IMR-90 (cell line): ENCODE data around the gene FRY. TPM values are rescaled to one million over a fixed set of nuclear protein-coding genes. Genes with fewer than 3 reads are reported as not detected.

Experiments used
- ATAC-seq: fragments of 200-7000 bp; cut with Tn5 transposase; 2 replicates; pipeline ENCODE4 v1.9.1; 2020; ENCODE audit warnings: low read depth, mild to moderate bottlenecking, moderate library complexity
- BruUV-seq: library from RNA; stranded (reverse); fragments of 400-500 nt; replicated peaks from 2 replicates; lab custom pipeline; 2021; lab: Mats Ljungman, UMichigan
- CTCF ChIA-PET: fragments of 300-600 bp; formaldehyde crosslinking; extraction: SDS; loops from one replicate; lab custom pipeline; 2021; ENCODE audit warnings: antibody characterized with exemption; lab: Yijun Ruan, JAX
- POLR2A ChIA-PET: fragments of 300-600 bp; sonication (Branson Sonifier 250); formaldehyde crosslinking; loops from one replicate; lab custom pipeline; 2022; ENCODE audit warnings: antibody characterized with exemption; ENCODE audit not compliant: unreplicated experiment; lab: Charles Lee
- DNase-seq: peaks from one replicate; pipeline ENCODE4 v3.0.0; 2013
- H2AFZ ChIP-seq: replicated peaks from 2 replicates; pipeline ENCODE3; 2013; ENCODE audit warnings: low read length, mild to moderate bottlenecking; ENCODE audit not compliant: poor library complexity
- H2AK5ac ChIP-seq: 2 replicates; pipeline ENCODE4 v1.6.1; 2013; ENCODE audit warnings: low read depth, low read length, inconsistent platforms
- H2AK9ac ChIP-seq: replicated peaks from 2 replicates; pipeline ENCODE3; 2013; ENCODE audit warnings: mild to moderate bottlenecking, low read depth, low read length, moderate library complexity; ENCODE audit not compliant: poor library complexity
- H2BK120ac ChIP-seq: 2 replicates; pipeline ENCODE4 v1.6.1; 2013; ENCODE audit warnings: low read depth, low read length, inconsistent platforms
- H2BK15ac ChIP-seq: 3 replicates; pipeline ENCODE4 v1.6.1; 2013; ENCODE audit warnings: low read depth, low read length, inconsistent platforms
- H2BK20ac ChIP-seq: 2 replicates; pipeline ENCODE4 v1.6.1; 2013; ENCODE audit warnings: low read depth, mild to moderate bottlenecking, inconsistent platforms, low read length, moderate library complexity
- H2BK5ac ChIP-seq: 2 replicates; pipeline ENCODE4 v1.6.1; 2013; ENCODE audit warnings: mild to moderate bottlenecking, low read depth, low read length, inconsistent platforms; ENCODE audit not compliant: poor library complexity, severe bottlenecking
- H3K14ac ChIP-seq: replicated peaks from 2 replicates; pipeline ENCODE4 v1.6.1; 2013; ENCODE audit warnings: low read depth, low read length, inconsistent platforms
- H3K18ac ChIP-seq: 2 replicates; pipeline ENCODE4 v1.6.1; 2013; ENCODE audit warnings: low read depth, low read length, control low read depth
- H3K23ac ChIP-seq: 2 replicates; pipeline ENCODE4 v1.6.1; 2013; ENCODE audit warnings: low read depth, low read length, inconsistent platforms
- H3K27ac ChIP-seq: 2 replicates; pipeline ENCODE4 v1.5.1; 2013; ENCODE audit warnings: mild to moderate bottlenecking, control low read depth, low read length; ENCODE audit not compliant: insufficient read depth
- H3K27me3 ChIP-seq: 2 replicates; pipeline ENCODE4 v1.6.1; 2013; ENCODE audit warnings: low read length; ENCODE audit not compliant: control insufficient read depth, insufficient read depth
- H3K36me3 ChIP-seq: 2 replicates; pipeline ENCODE4 v1.6.1; 2013; ENCODE audit warnings: low read length, mixed read lengths; ENCODE audit not compliant: control insufficient read depth, insufficient read depth
- H3K4ac ChIP-seq: 2 replicates; pipeline ENCODE4 v1.6.1; 2013; ENCODE audit warnings: low read depth, low read length, inconsistent platforms
- H3K4me1 ChIP-seq: 2 replicates; pipeline ENCODE4 v1.6.1; 2013; ENCODE audit warnings: low read length, mixed read lengths; ENCODE audit not compliant: control insufficient read depth, insufficient read depth
- H3K4me2 ChIP-seq: 2 replicates; pipeline ENCODE4 v1.6.1; 2013; ENCODE audit warnings: low read depth, mild to moderate bottlenecking, control low read depth, low read length, moderate library complexity
- H3K4me3 ChIP-seq: 2 replicates; pipeline ENCODE4 v1.5.1; 2013; ENCODE audit warnings: low read depth, mild to moderate bottlenecking, control low read depth, low read length, moderate library complexity; ENCODE audit not compliant: insufficient read depth
- H3K56ac ChIP-seq: 2 replicates; pipeline ENCODE4 v1.6.1; 2013; ENCODE audit warnings: low read length, inconsistent platforms; ENCODE audit not compliant: insufficient read depth; ENCODE audit errors: extremely low read depth
- H3K79me1 ChIP-seq, 2 experiments: 2 replicates each; pipeline ENCODE4 v1.6.1; 2013; ENCODE audit warnings: low read length in 2 of 2, inconsistent platforms in 1 of 2, low read depth in 1 of 2
- H3K9ac ChIP-seq: 2 replicates; pipeline ENCODE4 v1.6.1; 2013; ENCODE audit warnings: low read depth, low read length, control low read depth
- H3K9me1 ChIP-seq: 2 replicates; pipeline ENCODE4 v1.6.1; 2013; ENCODE audit warnings: low read length, inconsistent platforms; ENCODE audit not compliant: insufficient read depth
- H3K9me3 ChIP-seq: 2 replicates; pipeline ENCODE4 v1.6.1; 2013; ENCODE audit warnings: low read length; ENCODE audit not compliant: control insufficient read depth, insufficient read depth
- H4K20me1 ChIP-seq: 2 replicates; pipeline ENCODE4 v1.6.1; 2013; ENCODE audit warnings: low read length, inconsistent platforms; ENCODE audit not compliant: insufficient read depth
- H4K5ac ChIP-seq: 2 replicates; pipeline ENCODE4 v1.6.1; 2013; ENCODE audit warnings: mild to moderate bottlenecking, low read depth, low read length, control low read depth
- H4K8ac ChIP-seq, 2 experiments: 2 replicates each; pipeline ENCODE4 v1.6.1; 2013; ENCODE audit warnings: low read depth in 2 of 2, low read length in 2 of 2, control low read depth in 1 of 2, inconsistent platforms in 1 of 2
- H4K91ac ChIP-seq: 2 replicates; pipeline ENCODE4 v1.6.1; 2013; ENCODE audit warnings: low read depth, low read length, inconsistent platforms; ENCODE audit not compliant: insufficient read depth
- BHLHE40 ChIP-seq: fragments of 150-350 bp; IDR thresholded peaks from 2 replicates; pipeline ENCODE4 v1.6.1; 2016; ENCODE audit warnings: mild to moderate bottlenecking, low read depth, low read length
- CEBPB ChIP-seq: IDR thresholded peaks from 2 replicates; pipeline ENCODE4 v1.6.1; 2012; ENCODE audit warnings: low read depth, low read length, improper control_type of control experiment
- CHD1 ChIP-seq: IDR thresholded peaks from 2 replicates; pipeline ENCODE4 v1.6.1; 2012; ENCODE audit warnings: low read depth, low read length, improper control_type of control experiment
- FOS ChIP-seq: fragments of 150-350 bp; IDR thresholded peaks from 2 replicates; pipeline ENCODE4 v1.6.1; 2016; ENCODE audit warnings: low read depth, low read length
- MAFK ChIP-seq: IDR thresholded peaks from 2 replicates; pipeline ENCODE4 v1.6.1; 2012; ENCODE audit warnings: low read depth, low read length, improper control_type of control experiment
- MXI1 ChIP-seq: IDR thresholded peaks from 2 replicates; pipeline ENCODE4 v1.6.1; 2012; ENCODE audit warnings: low read depth, mild to moderate bottlenecking, low read length, moderate library complexity, borderline replicate concordance
- NFE2L2 ChIP-seq: fragments of 150-350 bp; IDR thresholded peaks from 2 replicates; pipeline ENCODE4 v1.6.1; 2016; ENCODE audit warnings: low read depth, mild to moderate bottlenecking, low read length
- POLR2A ChIP-seq: IDR thresholded peaks from 2 replicates; pipeline ENCODE4 v1.6.1; 2012; ENCODE audit warnings: mild to moderate bottlenecking, low read depth, low read length
- RAD21 ChIP-seq: IDR thresholded peaks from 2 replicates; pipeline ENCODE4 v1.6.1; 2012; ENCODE audit warnings: low read length, improper control_type of control experiment
- RCOR1 ChIP-seq: IDR thresholded peaks from 2 replicates; pipeline ENCODE4 v1.6.1; 2012; ENCODE audit warnings: mild to moderate bottlenecking, low read length, improper control_type of control experiment; ENCODE audit not compliant: insufficient replicate concordance
- RFX5 ChIP-seq: IDR thresholded peaks from 2 replicates; pipeline ENCODE4 v1.8.0; 2012; ENCODE audit warnings: low read depth, mild to moderate bottlenecking, low read length, moderate library complexity
- SMC3 ChIP-seq: fragments of 150-350 bp; IDR thresholded peaks from 2 replicates; pipeline ENCODE4 v1.6.1; 2016; ENCODE audit warnings: low read depth, mild to moderate bottlenecking, antibody characterized with exemption, low read length, moderate library complexity
- WGBS, 2 experiments: methylation state at CpG; one replicate each; pipeline versions ENCODE4 v1.1.5 to v1.1.7; 2013; ENCODE audit warnings: missing lambda C conversion rate in 2 of 2; ENCODE audit not compliant: insufficient read length in 1 of 2; ENCODE audit errors: extremely low coverage in 2 of 2; 5-methylcytosine and 5-hydroxymethylcytosine counted together
- dilution Hi-C: fragments of 300-500 bp; cut with HindIII; formaldehyde crosslinking; loops from one replicate; pipeline ENCODE4 v1.14.3; 2018; ENCODE audit warnings: low sequenced_read_pairs; ENCODE audit not compliant: unreplicated experiment
- in situ Hi-C: fragments of 300-500 bp; cut with MboI; formaldehyde crosslinking; loops from 3 replicates; pipeline ENCODE4 v1.14.3; 2019; ENCODE audit warnings: low sequenced_read_pairs, inconsistent platforms, mixed read lengths
- intact Hi-C: fragments of 100-400 bp; cut with micrococcal nuclease; formaldehyde crosslinking; loops from 2 replicates; pipeline ENCODE4 v1.10.0; 2022
- polyA plus RNA-seq, 3 experiments: library from polyadenylated mRNA; depleted of rRNA; stranded (reverse); fragments of >200 nt; gene quantifications; 2 replicates each; pipeline ENCODE4 v1.2.3, GENCODE V29; 2012; ENCODE audit warnings: low replicate concordance in 1 of 3
- total RNA-seq: library from RNA; depleted of rRNA; stranded (reverse); fragments of >200 nt; gene quantifications from 2 replicates; pipeline ENCODE4 v1.2.3, GENCODE V29; 2012
- TF ChIP-seq, protein P1 (sequence below): conservative IDR thresholded peaks from 2 replicates; pipeline ENCODE4 v1.5.1; 2012; ENCODE audit warnings: mild to moderate bottlenecking, low read depth, low read length, improper control_type of control experiment
- TF ChIP-seq, protein P2 (sequence below): fragments of 150-350 bp; IDR thresholded peaks from 2 replicates; pipeline ENCODE4 v1.6.1; 2016; ENCODE audit warnings: low read depth, mild to moderate bottlenecking, low read length, moderate library complexity, borderline replicate concordance
- TF ChIP-seq, protein P3 (sequence below): fragments of 150-350 bp; IDR thresholded peaks from 2 replicates; pipeline ENCODE4 v1.6.1; 2017; ENCODE audit warnings: mild to moderate bottlenecking, antibody characterized with exemption, low read length, low read depth

FRY gene
- total and polyA plus RNA-seq, 2 of the 4 experiments (the other 2 are of a cell fraction): 3.0 to 4.8 TPM

DNA sequence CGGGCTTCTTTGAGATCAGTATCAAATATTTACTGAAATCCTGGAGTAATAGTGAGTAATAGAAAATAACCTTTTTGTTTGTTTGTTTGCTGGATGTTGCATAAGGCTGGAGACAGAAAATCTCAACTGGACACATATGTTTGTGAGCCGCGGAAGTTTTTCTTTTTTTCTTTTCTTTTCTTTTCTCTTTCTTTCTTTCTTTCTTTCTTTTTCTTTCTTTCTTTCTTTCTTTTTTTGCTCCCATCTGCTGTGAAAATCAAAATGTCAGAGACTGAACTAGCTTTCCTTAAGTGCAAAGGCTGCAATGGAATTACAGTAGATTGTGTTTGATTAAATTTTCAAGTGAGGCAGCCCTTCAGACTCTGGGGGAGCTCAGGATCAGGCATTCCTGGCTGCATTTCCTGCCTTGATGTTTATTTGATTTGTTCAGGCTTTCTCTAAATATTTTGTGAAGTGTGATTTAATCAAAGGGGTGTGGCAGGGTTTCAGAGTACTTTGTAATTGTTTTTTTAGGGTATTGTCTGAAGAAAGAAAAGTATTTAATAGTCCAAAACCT, 319 bp downstream of the FRY start:
- Histone ChIP-seq H3K79me1 (peaks cover 6 to 38% of the 10 kb centered on the region in 2 experiments; a peak in 3 of 4 replicates), H2BK5ac (no peak overlapping the region), H3K36me3 (no peaks in the 10 kb centered on the region), H4K91ac (peak overlapping the region; percentile 17; the same call in 1 of the 2 replicates), H3K18ac (no peak overlapping the region), H3K4me1 (peaks cover 8% of the 10 kb centered on the region), H3K9me3 (no peaks in the 10 kb centered on the region), H3K9me1 (peaks cover 15% of the 10 kb centered on the region), H3K23ac (peak overlapping the region; percentile 21; the same call in 1 of the 2 replicates), H2AK9ac (no peak overlapping the region), H3K4me3 (peak overlapping the region; percentile 65), H3K9ac (peak overlapping the region; percentile 41), H4K20me1 (peaks cover 6% of the 10 kb centered on the region; the same call in 1 of the 2 replicates), H3K4ac (peak overlapping the region; percentile 64), H2BK120ac (peak overlapping the region; percentile 21; the same call in 1 of the 2 replicates), H2BK20ac (no peak overlapping the region), H3K4me2 (peak overlapping the region; percentile 40), H3K27me3 (no peaks in the 10 kb centered on the region), H3K27ac (peak overlapping the region; percentile 56), H2BK15ac (no peak overlapping the region), H2AFZ (peak overlapping the region; percentile 96), H3K56ac (peak overlapping the region; percentile 17; the same call in 1 of the 2 replicates), H3K14ac (no peak overlapping the region), H2AK5ac (no peak overlapping the region), H4K8ac (0 out of 4 replicates have a peak overlapping the region, but pooled peaks of 1 of the 2 experiments have one; percentile 1), H4K5ac (no peak overlapping the region)
- intact Hi-C loops (loop anchor here (5.0 to 10.0 kb wide), 6 partner anchors 53 to 280 kb away; no protein-coding TSS in a partner anchor), in situ Hi-C loops (no loop called here), dilution Hi-C loops (no loop called here)
- WGBS, 2 experiments: no CpG with 5 or more reads among the region's 3 CpGs
- no TSS peak for BruUV-seq
- POLR2A ChIA-PET: interaction anchor here (1.3 kb wide), 1 partner anchor 180 kb away, joined by 14 read pairs; no protein-coding TSS in a partner anchor
- CTCF ChIA-PET: interaction anchor here (0.6 to 1.3 kb wide), 4 partner anchors 22 to 277 kb away, joined by 3 to 6 read pairs (median 4); no protein-coding TSS in a partner anchor
- ATAC-seq (peak; percentile 24; the same call in 1 of the 2 replicates), DNase-seq (no peak)
- TF ChIP-seq FOS: no peak
- TF ChIP-seq RFX5: no peak
- TF ChIP-seq, protein P1, sequence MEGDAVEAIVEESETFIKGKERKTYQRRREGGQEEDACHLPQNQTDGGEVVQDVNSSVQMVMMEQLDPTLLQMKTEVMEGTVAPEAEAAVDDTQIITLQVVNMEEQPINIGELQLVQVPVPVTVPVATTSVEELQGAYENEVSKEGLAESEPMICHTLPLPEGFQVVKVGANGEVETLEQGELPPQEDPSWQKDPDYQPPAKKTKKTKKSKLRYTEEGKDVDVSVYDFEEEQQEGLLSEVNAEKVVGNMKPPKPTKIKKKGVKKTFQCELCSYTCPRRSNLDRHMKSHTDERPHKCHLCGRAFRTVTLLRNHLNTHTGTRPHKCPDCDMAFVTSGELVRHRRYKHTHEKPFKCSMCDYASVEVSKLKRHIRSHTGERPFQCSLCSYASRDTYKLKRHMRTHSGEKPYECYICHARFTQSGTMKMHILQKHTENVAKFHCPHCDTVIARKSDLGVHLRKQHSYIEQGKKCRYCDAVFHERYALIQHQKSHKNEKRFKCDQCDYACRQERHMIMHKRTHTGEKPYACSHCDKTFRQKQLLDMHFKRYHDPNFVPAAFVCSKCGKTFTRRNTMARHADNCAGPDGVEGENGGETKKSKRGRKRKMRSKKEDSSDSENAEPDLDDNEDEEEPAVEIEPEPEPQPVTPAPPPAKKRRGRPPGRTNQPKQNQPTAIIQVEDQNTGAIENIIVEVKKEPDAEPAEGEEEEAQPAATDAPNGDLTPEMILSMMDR: no peak
- TF ChIP-seq POLR2A: no peak
- TF ChIP-seq, protein P2, sequence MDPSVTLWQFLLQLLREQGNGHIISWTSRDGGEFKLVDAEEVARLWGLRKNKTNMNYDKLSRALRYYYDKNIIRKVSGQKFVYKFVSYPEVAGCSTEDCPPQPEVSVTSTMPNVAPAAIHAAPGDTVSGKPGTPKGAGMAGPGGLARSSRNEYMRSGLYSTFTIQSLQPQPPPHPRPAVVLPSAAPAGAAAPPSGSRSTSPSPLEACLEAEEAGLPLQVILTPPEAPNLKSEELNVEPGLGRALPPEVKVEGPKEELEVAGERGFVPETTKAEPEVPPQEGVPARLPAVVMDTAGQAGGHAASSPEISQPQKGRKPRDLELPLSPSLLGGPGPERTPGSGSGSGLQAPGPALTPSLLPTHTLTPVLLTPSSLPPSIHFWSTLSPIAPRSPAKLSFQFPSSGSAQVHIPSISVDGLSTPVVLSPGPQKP: no peak
- TF ChIP-seq CEBPB: no peak
- TF ChIP-seq RCOR1: no peak
- TF ChIP-seq MAFK: no peak
- TF ChIP-seq NFE2L2: no peak
- no peak for TF ChIP-seq RAD21
- TF ChIP-seq MXI1: no peak
- TF ChIP-seq SMC3: no peak
- TF ChIP-seq, protein P3, sequence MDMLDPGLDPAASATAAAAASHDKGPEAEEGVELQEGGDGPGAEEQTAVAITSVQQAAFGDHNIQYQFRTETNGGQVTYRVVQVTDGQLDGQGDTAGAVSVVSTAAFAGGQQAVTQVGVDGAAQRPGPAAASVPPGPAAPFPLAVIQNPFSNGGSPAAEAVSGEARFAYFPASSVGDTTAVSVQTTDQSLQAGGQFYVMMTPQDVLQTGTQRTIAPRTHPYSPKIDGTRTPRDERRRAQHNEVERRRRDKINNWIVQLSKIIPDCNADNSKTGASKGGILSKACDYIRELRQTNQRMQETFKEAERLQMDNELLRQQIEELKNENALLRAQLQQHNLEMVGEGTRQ: no peak
- TF ChIP-seq BHLHE40: no peak
- TF ChIP-seq CHD1: no peak
